Measurements from ENCODE around the gene TRIP4.

DNA sequence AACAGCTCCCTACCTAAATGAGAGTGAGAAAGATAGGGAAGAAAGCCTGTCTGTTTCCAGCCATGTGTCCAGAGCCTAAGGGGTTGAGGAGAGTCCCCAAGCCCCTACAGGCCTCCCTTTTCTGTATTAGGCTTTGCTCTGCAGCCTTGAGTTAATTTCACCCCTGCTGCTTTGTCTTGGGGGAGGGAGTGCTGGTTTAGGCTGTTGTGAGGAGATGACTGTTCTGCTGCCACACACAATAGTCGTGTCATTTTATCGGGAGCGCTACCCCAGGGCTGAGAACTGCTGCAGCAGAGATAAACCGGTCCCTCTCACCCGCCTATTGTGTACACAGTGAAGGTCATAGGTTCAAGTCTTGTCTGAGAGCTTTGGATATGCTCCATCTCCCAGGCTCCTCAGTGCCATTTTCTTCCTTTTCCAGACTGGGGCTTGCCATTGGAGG is 74.1 kb downstream of the TRIP4 start:
- TF ChIP-seq, protein P1, sequence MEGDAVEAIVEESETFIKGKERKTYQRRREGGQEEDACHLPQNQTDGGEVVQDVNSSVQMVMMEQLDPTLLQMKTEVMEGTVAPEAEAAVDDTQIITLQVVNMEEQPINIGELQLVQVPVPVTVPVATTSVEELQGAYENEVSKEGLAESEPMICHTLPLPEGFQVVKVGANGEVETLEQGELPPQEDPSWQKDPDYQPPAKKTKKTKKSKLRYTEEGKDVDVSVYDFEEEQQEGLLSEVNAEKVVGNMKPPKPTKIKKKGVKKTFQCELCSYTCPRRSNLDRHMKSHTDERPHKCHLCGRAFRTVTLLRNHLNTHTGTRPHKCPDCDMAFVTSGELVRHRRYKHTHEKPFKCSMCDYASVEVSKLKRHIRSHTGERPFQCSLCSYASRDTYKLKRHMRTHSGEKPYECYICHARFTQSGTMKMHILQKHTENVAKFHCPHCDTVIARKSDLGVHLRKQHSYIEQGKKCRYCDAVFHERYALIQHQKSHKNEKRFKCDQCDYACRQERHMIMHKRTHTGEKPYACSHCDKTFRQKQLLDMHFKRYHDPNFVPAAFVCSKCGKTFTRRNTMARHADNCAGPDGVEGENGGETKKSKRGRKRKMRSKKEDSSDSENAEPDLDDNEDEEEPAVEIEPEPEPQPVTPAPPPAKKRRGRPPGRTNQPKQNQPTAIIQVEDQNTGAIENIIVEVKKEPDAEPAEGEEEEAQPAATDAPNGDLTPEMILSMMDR (IDR thresholded peaks at IDR 0.05), result no peak
- no peak for TF ChIP-seq ZFX (IDR thresholded peaks at IDR 0.05; ENCODE audit: borderline replicate concordance)
